ENCODE measurements around the gene UNC13A. TPM values are rescaled to one million over a fixed set of nuclear protein-coding genes. Genes with fewer than 3 reads are reported as not detected.

The UNC13A gene
- total RNA-seq, 1 experiment from 2014 or later, result 22.2 TPM

- Histone ChIP-seq H4K20me1 (ENCODE audit: control insufficient read depth, insufficient read depth, insufficient read length) (no peaks in the 10 kb centered on the region), H3K79me1 (ENCODE audit: insufficient read depth, low read depth, low read length, poor library complexity, severe bottlenecking) (no peaks in the 10 kb centered on the region), H3K27ac (ENCODE audit: insufficient read length, low read depth, low read length) (no peak overlapping the region), H3K4me2 (ENCODE audit: insufficient read depth, insufficient read length, low read length) (no peak overlapping the region), H3K9me3 (ENCODE audit: control insufficient read depth, low read depth, low read length) (no peaks in the 10 kb centered on the region), H3K9ac (ENCODE audit: extremely low read depth, insufficient read length, low read length) (no peak overlapping the region), H2BK120ac (ENCODE audit: low read depth, low read length, poor library complexity, severe bottlenecking) (no peak overlapping the region), H3K27me3 (ENCODE audit: insufficient read depth, low read length) (no peaks in the 10 kb centered on the region), H2BK5ac (ENCODE audit: insufficient read length, low read length) (no peak overlapping the region), H4K8ac (replicated peaks; ENCODE audit: insufficient read length, low read depth, low read length) (no peak overlapping the region), H3K14ac (ENCODE audit: insufficient read depth, low read length) (no peak overlapping the region), H3K23me2 (ENCODE audit: insufficient read length, low read depth, low read length, poor library complexity, severe bottlenecking) (no peaks in the 10 kb centered on the region), H4K5ac (ENCODE audit: insufficient read length, low read depth, low read length) (no peak overlapping the region), H2AFZ (ENCODE audit: low read length) (no peak overlapping the region), H3K79me2 (ENCODE audit: insufficient read depth, low read length) (no peaks in the 10 kb centered on the region), H3K4me1 (ENCODE audit: insufficient read depth, low read length) (no peaks in the 10 kb centered on the region; the same call in 1 of the 2 replicates), H2AK5ac (ENCODE audit: insufficient read length, low read length) (no peak overlapping the region), H2BK15ac (ENCODE audit: low read depth, low read length) (no peak overlapping the region), H3K56ac (ENCODE audit: insufficient read length, low read depth, low read length) (no peak overlapping the region), H3T11ph (ENCODE audit: low read length) (no peak overlapping the region), H3K23ac (ENCODE audit: insufficient read length, low read depth, low read length) (no peak overlapping the region), H3K18ac (ENCODE audit: insufficient read length, low read depth, low read length) (peak overlapping the region; percentile 40), H4K91ac (ENCODE audit: insufficient read length, low read depth, low read length) (peak overlapping the region; percentile 83), H2BK20ac (ENCODE audit: low read depth, low read length, poor library complexity, severe bottlenecking) (no peak overlapping the region), H3K4ac (ENCODE audit: low read depth, low read length) (no peak overlapping the region), H2BK12ac (ENCODE audit: insufficient read length, low read depth, low read length) (no peak overlapping the region)
- no peak for DNase-seq
- Mint-ChIP-seq H3K27ac (no peak overlapping the region), H3K4me3 (no peak overlapping the region), H3K36me3 (ENCODE audit: insufficient read depth in 1 of 3, low read depth in 3 of 3) (no peaks in the 10 kb centered on the region; a peak in 1 of 7 replicates), H3K4me1 (peaks cover 28 to 35% of the 10 kb centered on the region in 2 experiments), H3K9me3 (no peaks in the 10 kb centered on the region; a peak in 1 of 5 replicates), H3K27me3 (ENCODE audit: low read depth) (peaks cover 21% of the 10 kb centered on the region)
- WGBS (ENCODE audit: extremely low coverage, insufficient read length, low lambda C conversion rate), result no CpG with 5 or more reads among the region's 10 CpGs
- TF ChIP-seq CTCF (conservative IDR thresholded peaks at IDR 0.05), result no peak
Measured at GRCh38 chr19:17599780-17600179, 88.4 kb downstream of the UNC13A start.

Data from H9 (cell line).